ENCODE data around the gene LZTR1. TPM values are rescaled to one million over a fixed set of nuclear protein-coding genes. Genes with fewer than 3 reads are reported as not detected.

LZTR1 gene
- total and polyA plus RNA-seq, 2 donors (not counting 3 experiments of a cell fraction or from before 2014, with no cell fraction given): 56.6 to 86.8 TPM

DNA sequence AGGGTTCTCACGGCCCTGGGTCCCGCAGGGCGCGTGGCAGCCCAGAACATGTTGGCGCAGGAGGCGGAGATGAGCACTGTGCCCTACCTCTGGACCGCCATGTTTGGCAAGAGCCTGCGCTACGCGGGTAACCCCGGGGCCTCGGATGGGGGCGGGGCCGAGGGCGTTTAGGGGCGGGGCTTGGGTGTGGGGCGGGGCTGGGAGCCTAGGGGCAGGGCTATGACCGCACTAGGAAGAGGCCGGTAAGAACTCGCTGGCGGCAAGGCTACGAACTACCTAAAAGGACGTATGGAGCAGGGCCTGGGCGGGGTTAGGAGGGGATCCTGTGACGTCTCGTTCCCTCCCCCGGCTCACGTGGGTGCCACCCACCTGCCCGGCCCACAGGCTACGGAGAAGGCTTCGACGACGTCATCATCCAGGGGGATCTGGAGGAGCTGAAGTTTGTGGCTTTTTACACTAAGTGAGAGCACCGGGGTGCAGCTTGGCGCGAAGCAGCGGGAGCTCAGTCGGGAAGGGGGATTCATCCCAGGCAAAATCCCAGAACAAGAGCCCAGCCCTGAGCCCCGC is 2.8 kb upstream of the LZTR1 start:
- CTCF ChIA-PET: interaction anchor here (0.9 to 1.2 kb wide), 3 partner anchors 18 to 94 kb away, joined by 3 to 6 read pairs (median 3); no protein-coding TSS in a partner anchor
- no peak overlapping the region for H3K9ac ChIP-seq (replicated peaks; ENCODE audit: extremely low read depth, insufficient read depth, low read length)
- H3K9me3 ChIP-seq (replicated peaks; ENCODE audit: control insufficient read depth, insufficient read depth, low read length): peaks cover 5% of the 10 kb centered on the region
- H4K20me1 ChIP-seq (replicated peaks; ENCODE audit: control insufficient read depth, extremely low read depth, insufficient read depth, low read length): no peaks in the 10 kb centered on the region
- H3K27ac ChIP-seq (ENCODE audit: insufficient read depth, low read depth, low read length): no peak overlapping the region
- intact Hi-C loops (cut with micrococcal nuclease) (no loop called here), dilution Hi-C loops (cut with MboI; ENCODE audit: extremely low pct_ligation_motif_present, low sequenced_read_pairs) (no loop called here)
- H3K36me3 ChIP-seq (ENCODE audit: control insufficient read depth in 2 of 2, extremely low read depth in 1 of 2, insufficient read depth in 2 of 2, low read length in 2 of 2): no peaks in the 10 kb centered on the region
- H3K4me3 ChIP-seq (replicated peaks in 1 of 3; ENCODE audit: insufficient read depth in 1 of 3, low read depth in 1 of 3, low read length in 3 of 3): peak overlapping the region in 1 of 3 experiments; percentile 12
- peak overlapping the region; percentile 55 for H3K4me2 ChIP-seq (ENCODE audit: insufficient read depth, low read length)
- H3K79me2 ChIP-seq (ENCODE audit: control insufficient read depth, insufficient read depth, low read length): peaks cover 17% of the 10 kb centered on the region
- TF ChIP-seq EZH2 (IDR thresholded peaks at IDR 0.05; ENCODE audit: borderline replicate concordance, low read depth, low read length, severe bottlenecking) (no peak), POLR2AphosphoS5 (IDR thresholded peaks at IDR 0.05; ENCODE audit: insufficient read depth, low read depth, low read length) (no peak), JUN (IDR thresholded peaks at IDR 0.05; ENCODE audit: borderline replicate concordance, insufficient read depth, insufficient read length, low read depth) (no peak), MYC (IDR thresholded peaks at IDR 0.05; ENCODE audit: low read depth, low read length) (no peak)
- TF ChIP-seq, protein P1, sequence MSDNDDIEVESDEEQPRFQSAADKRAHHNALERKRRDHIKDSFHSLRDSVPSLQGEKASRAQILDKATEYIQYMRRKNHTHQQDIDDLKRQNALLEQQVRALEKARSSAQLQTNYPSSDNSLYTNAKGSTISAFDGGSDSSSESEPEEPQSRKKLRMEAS (IDR thresholded peaks at IDR 0.05; ENCODE audit: insufficient read depth, insufficient read length): peak; percentile 49
- TF ChIP-seq, protein P2, sequence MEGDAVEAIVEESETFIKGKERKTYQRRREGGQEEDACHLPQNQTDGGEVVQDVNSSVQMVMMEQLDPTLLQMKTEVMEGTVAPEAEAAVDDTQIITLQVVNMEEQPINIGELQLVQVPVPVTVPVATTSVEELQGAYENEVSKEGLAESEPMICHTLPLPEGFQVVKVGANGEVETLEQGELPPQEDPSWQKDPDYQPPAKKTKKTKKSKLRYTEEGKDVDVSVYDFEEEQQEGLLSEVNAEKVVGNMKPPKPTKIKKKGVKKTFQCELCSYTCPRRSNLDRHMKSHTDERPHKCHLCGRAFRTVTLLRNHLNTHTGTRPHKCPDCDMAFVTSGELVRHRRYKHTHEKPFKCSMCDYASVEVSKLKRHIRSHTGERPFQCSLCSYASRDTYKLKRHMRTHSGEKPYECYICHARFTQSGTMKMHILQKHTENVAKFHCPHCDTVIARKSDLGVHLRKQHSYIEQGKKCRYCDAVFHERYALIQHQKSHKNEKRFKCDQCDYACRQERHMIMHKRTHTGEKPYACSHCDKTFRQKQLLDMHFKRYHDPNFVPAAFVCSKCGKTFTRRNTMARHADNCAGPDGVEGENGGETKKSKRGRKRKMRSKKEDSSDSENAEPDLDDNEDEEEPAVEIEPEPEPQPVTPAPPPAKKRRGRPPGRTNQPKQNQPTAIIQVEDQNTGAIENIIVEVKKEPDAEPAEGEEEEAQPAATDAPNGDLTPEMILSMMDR (IDR thresholded peaks at IDR 0.05; ENCODE audit: extremely low read depth in 1 of 2, insufficient read depth in 1 of 2, low read depth in 1 of 2, low read length in 2 of 2): no peak
- POLR2A ChIA-PET: no interaction called here
- no TSS peak for BruUV-seq (replicated peaks)
- H3K27me3 ChIP-seq (ENCODE audit: control insufficient read depth in 2 of 2, insufficient read depth in 2 of 2, low read length in 2 of 2): no peaks in the 10 kb centered on the region
- DNase-seq (ENCODE audit: low read depth, low spot score) (peak; percentile 75), FAIRE-seq (peak; percentile 73)
- H3K9me1 ChIP-seq (replicated peaks; ENCODE audit: control insufficient read depth, extremely low read depth, insufficient read depth, low read length): no peaks in the 10 kb centered on the region
- H3K4me1 ChIP-seq (ENCODE audit: control insufficient read depth, extremely low read depth, insufficient read depth, low read length): peaks cover 17% of the 10 kb centered on the region
- peak overlapping the region; percentile 93 for H2AFZ ChIP-seq (ENCODE audit: low read depth, low read length)

Data from endothelial cell of umbilical vein (primary cell).